Rectal smooth muscle tissue (tissue), 1 donor: ENCODE data around the gene NT5C1B.

Experiments used
- H3K27ac ChIP-seq: one replicate; pipeline ENCODE4 v1.7.0; 2013; ENCODE audit warnings: low read depth, low read length, inconsistent platforms
- H3K27me3 ChIP-seq: one replicate; pipeline ENCODE4 v1.7.0; 2013; ENCODE audit warnings: low read length; ENCODE audit not compliant: control insufficient read depth, insufficient read depth
- H3K36me3 ChIP-seq: one replicate; pipeline ENCODE4 v1.7.0; 2013; ENCODE audit warnings: low read length; ENCODE audit not compliant: control insufficient read depth, insufficient read depth
- H3K4me1 ChIP-seq: one replicate; pipeline ENCODE4 v1.7.0; 2013; ENCODE audit warnings: low read length; ENCODE audit not compliant: control insufficient read depth, insufficient read depth
- H3K4me3 ChIP-seq: one replicate; pipeline ENCODE4 v1.7.0; 2013; ENCODE audit warnings: low read length
- H3K9ac ChIP-seq: one replicate; pipeline ENCODE4 v1.7.0; 2013; ENCODE audit warnings: low read length

The NT5C1B gene

DNA sequence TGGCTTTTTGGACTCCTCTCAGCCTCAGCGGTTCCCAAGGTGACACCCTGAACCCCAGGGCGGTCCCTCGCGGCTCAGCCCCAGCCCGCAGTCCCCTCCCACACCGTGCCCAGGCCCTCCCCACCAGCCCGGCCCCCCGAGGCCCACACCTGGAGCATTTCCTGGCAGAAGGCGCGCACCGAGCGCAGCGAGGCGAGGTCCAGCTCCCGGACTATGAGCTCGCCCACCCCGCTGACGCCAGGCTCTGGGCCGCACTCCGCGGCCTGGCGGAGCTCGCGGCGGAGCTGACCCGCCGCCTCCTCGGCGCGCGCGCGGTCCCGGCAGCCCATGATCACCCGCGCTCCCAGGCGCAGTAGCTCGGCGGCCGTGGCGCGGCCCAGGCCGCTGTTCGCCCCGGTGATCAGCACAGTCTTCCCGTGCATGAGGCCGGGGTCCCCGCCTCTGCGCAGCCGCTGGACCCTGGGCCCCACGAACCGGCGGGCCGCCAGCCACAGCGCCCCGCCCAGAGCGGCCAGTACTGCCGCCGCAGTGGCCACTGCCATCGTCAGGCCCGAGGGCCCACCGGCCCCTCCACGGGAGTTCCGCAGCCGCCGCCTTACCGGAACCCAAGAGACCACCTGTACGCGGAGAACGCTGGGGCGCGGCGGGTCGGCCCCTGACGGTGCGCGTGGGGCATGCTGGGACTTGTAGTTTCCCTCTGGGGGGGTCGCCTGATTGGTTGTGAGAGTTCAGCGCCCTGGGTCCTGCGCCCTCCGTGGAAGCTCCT is 29.2 kb downstream of the NT5C1B start, which contains the start of gene RDH14:
TSS of gene RDH14 (minus strand) at position 623 of the 766 bp plus-strand sequence. CDS start at position 542, 81 bp downstream.
- peak within 1 kb of the TSS; percentile 90 for H3K9ac ChIP-seq
- no peaks in the 10 kb centered on the region for H3K27me3 ChIP-seq
- H3K4me1 ChIP-seq = peaks cover 15% of the 10 kb centered on the region
- peak within 1 kb of the TSS; percentile 79 for H3K4me3 ChIP-seq
- peak within 1 kb of the TSS; percentile 96 for H3K27ac ChIP-seq
- no peaks in the 10 kb centered on the region for H3K36me3 ChIP-seq

DNA sequence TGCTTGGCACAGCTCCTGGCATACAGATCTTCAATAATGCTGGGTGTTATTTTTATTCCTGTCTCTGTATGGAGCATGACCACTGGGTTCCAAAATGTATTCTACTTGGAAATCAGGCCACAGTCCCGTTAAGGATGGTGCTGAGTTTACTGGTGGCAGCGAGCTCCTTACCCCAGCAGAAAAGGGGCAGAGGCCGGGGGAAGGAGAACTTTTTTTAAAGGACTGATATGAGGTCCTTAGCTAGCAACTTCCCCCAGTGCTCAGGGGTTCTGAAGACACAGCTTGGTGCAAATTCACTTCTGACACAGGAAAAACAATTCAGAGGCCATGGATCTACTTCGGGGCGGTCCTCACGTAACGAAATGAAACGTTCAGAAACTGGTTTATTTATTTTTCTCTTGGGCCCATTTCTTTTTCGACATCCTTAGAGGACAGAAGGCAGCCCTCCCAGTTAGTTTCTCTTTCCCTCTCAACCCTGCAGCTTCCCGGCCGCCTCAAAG is 29.8 kb downstream of the NT5C1B start:
- Histone ChIP-seq H3K27ac (peak overlapping the region; percentile 96), H3K9ac (peak overlapping the region; percentile 90), H3K27me3 (no peaks in the 10 kb centered on the region), H3K4me1 (peaks cover 15% of the 10 kb centered on the region), H3K4me3 (peak overlapping the region; percentile 79), H3K36me3 (no peaks in the 10 kb centered on the region)

DNA sequence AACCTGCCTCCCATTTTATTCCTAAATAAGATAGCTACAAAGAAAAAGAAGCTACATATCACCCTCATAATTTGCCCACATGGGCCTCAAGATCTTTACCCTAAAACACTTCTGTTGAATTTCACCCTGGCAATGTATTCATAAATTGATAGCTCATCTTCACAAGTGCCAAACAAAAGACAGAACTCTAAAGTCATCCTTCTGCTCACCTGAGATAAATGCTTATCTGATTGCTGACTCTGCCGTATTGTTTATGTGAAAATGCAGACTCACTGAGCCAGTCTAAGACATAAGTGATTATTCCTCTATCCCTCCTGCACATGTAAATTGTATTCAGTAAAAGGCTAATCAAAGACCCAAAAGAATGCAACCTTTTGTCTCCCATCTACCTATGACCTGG is 30.9 kb downstream of the NT5C1B start:
- H3K4me3 ChIP-seq = no peak overlapping the region
- H3K27me3 ChIP-seq = no peaks in the 10 kb centered on the region
- H3K27ac ChIP-seq = no peak overlapping the region
- peaks cover 15% of the 10 kb centered on the region for H3K4me1 ChIP-seq
- H3K36me3 ChIP-seq = peaks cover 4% of the 10 kb centered on the region
- no peak overlapping the region for H3K9ac ChIP-seq

DNA sequence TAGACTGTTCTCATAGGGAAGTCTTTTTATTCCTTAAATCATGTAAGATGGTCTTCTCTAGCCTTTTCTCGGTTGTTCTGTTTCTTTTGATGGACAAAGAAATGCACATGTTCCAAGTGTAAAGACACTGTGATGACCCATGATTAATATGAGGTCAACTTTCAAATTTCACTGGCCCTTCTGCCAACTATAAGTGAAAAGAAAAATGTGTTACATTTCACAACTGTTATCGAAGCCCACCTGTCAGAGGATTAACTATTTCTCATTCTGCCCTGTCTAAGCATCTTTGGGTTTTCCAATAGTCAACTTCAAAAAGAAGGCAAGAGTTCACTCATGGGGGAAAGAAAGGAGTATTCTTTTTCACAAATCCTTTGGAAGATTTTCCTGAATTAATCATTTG is 32.2 kb downstream of the NT5C1B start:
- H3K27me3 ChIP-seq = no peaks in the 10 kb centered on the region
- peaks cover 4% of the 10 kb centered on the region for H3K36me3 ChIP-seq
- H3K9ac ChIP-seq = no peak overlapping the region
- H3K4me3 ChIP-seq = no peak overlapping the region
- H3K4me1 ChIP-seq = peaks cover 15% of the 10 kb centered on the region
- no peak overlapping the region for H3K27ac ChIP-seq

DNA sequence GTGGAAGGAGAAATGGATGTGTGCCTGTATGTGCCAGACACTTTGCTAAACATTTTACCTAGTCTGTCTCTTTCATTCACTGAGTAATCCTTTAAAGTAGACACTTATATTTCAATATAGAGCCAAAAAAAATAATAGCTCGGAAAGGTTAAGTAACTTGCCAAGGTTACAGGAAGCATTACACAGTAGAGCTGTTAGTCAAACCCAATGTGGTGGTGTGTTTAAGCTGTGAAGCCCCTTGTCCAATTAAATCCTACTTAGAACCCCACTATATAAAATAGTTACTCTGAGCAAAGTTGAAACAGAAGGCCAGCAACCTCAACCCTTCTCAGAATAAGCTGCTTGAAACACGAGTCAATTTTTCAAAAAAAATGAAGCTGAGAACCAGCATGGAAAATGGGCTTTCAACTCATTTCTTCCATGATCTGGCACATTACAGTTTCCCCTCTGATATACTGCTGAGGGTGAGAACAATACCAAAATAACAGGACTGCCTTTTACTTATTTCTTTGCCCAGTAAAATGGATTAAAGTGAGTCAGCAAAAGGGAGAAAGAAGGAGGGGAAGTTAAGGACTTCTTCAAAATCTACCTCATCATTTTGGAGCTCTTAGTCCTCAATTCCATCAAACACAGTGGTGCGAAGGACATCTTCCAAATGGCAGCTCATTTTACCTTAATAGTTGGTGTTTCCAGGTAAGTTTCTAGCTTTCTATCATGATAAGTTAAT is 36.9 kb downstream of the NT5C1B start:
- Histone ChIP-seq H3K4me3 (no peak overlapping the region), H3K36me3 (peaks cover 4% of the 10 kb centered on the region), H3K27ac (no peak overlapping the region), H3K4me1 (no peaks in the 10 kb centered on the region), H3K9ac (no peak overlapping the region), H3K27me3 (no peaks in the 10 kb centered on the region)

DNA sequence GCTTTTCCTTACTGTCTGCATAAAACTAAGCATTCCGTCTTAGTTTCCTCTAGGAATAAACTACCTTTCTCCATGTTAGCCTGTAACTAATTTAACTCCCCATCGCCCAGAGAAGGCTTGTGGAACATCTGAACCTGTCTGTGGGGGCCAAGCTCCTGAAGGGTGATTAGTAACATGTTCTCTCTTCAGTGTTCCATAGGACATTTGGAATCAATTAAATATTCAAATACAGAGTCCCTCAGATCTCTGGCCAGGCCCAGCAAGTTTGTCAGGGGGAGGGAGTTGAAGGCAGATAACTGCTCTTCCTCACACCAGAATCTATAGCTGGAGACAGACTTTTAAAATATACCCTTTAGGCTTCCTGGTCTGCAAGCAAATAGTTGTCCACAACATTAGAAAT is 37.7 kb downstream of the NT5C1B start:
- Histone ChIP-seq H3K9ac (no peak overlapping the region), H3K27ac (no peak overlapping the region), H3K36me3 (peaks cover 4% of the 10 kb centered on the region), H3K4me1 (no peaks in the 10 kb centered on the region), H3K4me3 (no peak overlapping the region), H3K27me3 (no peaks in the 10 kb centered on the region)

DNA sequence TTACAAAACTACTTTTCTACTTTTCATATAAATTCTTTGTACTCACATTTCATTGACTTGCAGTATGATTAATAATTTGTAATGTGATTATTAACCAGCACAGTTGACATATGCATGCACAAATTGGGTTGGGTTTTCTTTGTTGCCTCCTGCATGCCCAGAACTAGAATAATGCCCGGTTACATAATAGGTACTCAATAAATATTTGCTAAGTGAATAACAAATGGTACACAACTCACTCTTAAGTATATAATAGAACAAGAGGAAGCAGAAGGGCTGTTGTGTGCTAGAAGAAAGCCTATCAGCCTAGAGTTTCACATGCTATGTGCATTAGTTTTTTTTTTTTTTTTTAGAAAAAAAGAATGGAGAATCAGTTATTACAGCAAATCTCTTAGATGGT is 38.2 kb downstream of the NT5C1B start:
- H3K4me3 ChIP-seq = no peak overlapping the region
- H3K4me1 ChIP-seq = no peaks in the 10 kb centered on the region
- peaks cover 4% of the 10 kb centered on the region for H3K36me3 ChIP-seq
- H3K27me3 ChIP-seq = no peaks in the 10 kb centered on the region
- no peak overlapping the region for H3K27ac ChIP-seq
- no peak overlapping the region for H3K9ac ChIP-seq

DNA sequence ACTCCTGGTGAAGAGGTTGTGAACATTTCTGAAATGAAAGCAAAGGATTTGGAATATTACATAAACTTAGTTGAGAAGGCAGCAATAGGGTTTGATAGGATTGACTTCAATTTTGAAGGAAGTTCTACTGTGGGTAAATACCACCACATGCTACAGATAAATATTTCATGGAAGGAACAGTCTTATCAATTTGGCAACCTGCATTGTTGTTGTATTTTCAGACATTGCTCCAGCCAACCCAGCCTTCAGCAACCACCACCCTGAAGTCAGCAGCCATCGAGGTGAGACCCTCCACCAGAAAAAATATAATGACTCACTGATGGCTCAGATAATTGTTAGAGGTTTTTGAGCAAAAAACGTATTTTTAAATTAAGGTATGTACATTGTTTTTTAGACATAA is 38.9 kb downstream of the NT5C1B start:
- Histone ChIP-seq H3K27ac (no peak overlapping the region), H3K4me1 (no peaks in the 10 kb centered on the region), H3K36me3 (peaks cover 4% of the 10 kb centered on the region), H3K27me3 (no peaks in the 10 kb centered on the region), H3K9ac (no peak overlapping the region), H3K4me3 (no peak overlapping the region)

DNA sequence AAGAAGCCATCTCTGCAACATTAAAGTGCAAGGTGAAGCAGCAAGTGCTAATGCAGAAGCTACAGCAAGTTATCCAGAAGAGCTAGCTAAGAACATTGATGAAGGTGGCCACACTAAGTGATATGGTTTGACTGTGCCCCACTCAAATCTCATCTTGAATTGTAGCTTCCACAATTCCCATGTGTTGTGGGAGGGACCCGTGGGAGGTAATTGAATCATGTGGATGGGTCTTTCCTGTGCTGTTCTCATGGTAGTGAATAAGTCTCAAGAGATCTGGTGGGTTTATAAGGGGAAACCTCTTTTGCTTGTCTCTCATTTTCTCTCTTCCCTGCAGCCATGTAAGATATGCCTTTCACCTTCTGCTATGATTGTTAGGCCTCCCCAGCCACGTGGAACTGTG is 40.3 kb downstream of the NT5C1B start:
- no peak overlapping the region for H3K9ac ChIP-seq
- H3K36me3 ChIP-seq = peaks cover 2% of the 10 kb centered on the region
- H3K4me1 ChIP-seq = no peaks in the 10 kb centered on the region
- H3K27me3 ChIP-seq = no peaks in the 10 kb centered on the region
- H3K27ac ChIP-seq = no peak overlapping the region
- no peak overlapping the region for H3K4me3 ChIP-seq

DNA sequence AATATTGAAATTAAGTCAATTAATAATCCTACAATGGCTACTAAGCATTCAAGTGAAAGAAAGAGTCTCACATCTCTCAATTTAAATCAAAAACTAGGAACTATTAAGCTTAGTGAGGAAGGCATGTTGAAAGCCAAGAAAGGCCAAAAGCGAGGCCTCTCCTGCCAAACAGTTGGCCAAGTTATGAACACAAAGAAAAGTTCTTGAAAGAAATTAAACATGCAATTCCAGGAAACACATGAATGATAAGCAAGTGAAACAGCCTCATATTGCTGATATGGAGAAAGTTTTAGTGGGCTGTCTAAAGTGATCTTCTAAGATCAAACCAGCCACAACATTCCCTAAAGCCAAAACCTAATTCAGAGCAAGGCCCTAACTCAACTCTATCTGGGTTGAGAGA is 40.7 kb downstream of the NT5C1B start:
- Histone ChIP-seq H3K4me3 (no peak overlapping the region), H3K27me3 (no peaks in the 10 kb centered on the region), H3K9ac (no peak overlapping the region), H3K36me3 (no peaks in the 10 kb centered on the region), H3K4me1 (no peaks in the 10 kb centered on the region), H3K27ac (no peak overlapping the region)

DNA sequence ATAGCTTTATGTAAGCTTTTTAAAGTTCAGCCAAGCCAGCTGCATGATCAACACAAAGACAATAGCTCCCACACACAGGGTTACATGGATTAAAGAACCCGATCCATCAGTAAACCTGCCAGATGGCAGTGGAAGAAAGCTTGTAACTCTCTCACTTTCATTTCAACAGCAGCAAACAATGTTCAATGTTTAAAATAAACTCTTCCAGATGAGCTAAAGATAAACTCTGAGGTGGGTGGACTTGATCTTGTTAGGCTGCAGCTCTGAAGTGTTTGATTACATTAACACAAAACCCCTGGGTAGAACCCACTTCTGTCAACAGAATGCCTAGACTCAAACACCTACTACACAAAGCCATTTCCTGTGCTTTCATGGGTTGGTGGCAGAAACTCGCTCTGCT is 42.8 kb downstream of the NT5C1B start:
- Histone ChIP-seq H3K27me3 (no peaks in the 10 kb centered on the region), H3K9ac (no peak overlapping the region), H3K27ac (no peak overlapping the region), H3K4me3 (no peak overlapping the region), H3K4me1 (no peaks in the 10 kb centered on the region), H3K36me3 (no peaks in the 10 kb centered on the region)

DNA sequence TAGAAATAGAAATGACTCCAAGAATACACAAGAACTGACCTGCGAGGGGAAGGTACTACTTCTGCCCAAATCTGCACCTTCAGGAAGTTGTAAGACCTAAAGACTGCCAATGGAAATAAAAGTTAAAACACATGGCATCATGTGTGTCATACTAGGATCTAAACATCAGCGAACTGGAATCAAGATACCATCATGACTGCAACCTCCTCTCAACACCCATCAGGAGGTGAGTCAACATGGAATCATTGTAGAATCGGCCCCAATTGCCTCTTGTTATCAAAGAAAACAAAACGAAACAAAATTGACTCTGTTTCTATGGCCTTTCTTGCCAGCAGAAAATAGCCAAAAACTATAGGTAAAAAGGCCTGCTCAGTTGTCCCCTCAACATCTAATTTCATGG is 44.0 kb downstream of the NT5C1B start:
- no peak overlapping the region for H3K9ac ChIP-seq
- H3K4me3 ChIP-seq = no peak overlapping the region
- H3K27ac ChIP-seq = no peak overlapping the region
- no peaks in the 10 kb centered on the region for H3K4me1 ChIP-seq
- H3K27me3 ChIP-seq = no peaks in the 10 kb centered on the region
- H3K36me3 ChIP-seq = no peaks in the 10 kb centered on the region
